ENCODE data around the gene RASGRF1.
A peak's percentile ranks its signal among the peaks of the same experiment; 100 is the strongest.

The RASGRF1 gene

DNA sequence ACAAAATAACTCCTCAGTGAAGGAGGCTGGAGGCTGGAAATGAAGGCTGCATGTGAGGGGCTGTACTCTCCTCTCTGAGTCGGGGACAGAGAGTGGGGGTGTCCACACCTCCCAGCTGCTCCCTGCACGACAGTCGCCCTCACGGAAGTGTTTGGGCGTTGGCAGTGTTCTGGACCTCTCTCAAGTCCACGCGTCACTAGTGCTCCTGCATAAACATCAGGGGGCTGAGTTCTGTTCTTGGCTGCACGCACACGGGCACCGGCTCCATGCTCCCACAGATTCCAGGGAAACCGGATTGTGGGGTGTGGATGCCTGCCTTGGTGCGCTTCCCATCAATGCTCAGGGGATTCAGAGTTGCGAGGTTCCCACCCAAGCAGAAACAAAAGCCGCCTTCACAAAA is 7.4 kb downstream of the RASGRF1 start:
- no peak for DNase-seq (ENCODE audit: low read depth in 1 of 2, low spot score in 1 of 2)
- TF ChIP-seq, protein P1, sequence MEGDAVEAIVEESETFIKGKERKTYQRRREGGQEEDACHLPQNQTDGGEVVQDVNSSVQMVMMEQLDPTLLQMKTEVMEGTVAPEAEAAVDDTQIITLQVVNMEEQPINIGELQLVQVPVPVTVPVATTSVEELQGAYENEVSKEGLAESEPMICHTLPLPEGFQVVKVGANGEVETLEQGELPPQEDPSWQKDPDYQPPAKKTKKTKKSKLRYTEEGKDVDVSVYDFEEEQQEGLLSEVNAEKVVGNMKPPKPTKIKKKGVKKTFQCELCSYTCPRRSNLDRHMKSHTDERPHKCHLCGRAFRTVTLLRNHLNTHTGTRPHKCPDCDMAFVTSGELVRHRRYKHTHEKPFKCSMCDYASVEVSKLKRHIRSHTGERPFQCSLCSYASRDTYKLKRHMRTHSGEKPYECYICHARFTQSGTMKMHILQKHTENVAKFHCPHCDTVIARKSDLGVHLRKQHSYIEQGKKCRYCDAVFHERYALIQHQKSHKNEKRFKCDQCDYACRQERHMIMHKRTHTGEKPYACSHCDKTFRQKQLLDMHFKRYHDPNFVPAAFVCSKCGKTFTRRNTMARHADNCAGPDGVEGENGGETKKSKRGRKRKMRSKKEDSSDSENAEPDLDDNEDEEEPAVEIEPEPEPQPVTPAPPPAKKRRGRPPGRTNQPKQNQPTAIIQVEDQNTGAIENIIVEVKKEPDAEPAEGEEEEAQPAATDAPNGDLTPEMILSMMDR (IDR thresholded peaks at IDR 0.05; ENCODE audit: insufficient read depth, low read length), result no peak
- no peak for TF ChIP-seq SPI1 (IDR thresholded peaks at IDR 0.05; ENCODE audit: borderline replicate concordance, low read depth)
- TF ChIP-seq, protein P2, sequence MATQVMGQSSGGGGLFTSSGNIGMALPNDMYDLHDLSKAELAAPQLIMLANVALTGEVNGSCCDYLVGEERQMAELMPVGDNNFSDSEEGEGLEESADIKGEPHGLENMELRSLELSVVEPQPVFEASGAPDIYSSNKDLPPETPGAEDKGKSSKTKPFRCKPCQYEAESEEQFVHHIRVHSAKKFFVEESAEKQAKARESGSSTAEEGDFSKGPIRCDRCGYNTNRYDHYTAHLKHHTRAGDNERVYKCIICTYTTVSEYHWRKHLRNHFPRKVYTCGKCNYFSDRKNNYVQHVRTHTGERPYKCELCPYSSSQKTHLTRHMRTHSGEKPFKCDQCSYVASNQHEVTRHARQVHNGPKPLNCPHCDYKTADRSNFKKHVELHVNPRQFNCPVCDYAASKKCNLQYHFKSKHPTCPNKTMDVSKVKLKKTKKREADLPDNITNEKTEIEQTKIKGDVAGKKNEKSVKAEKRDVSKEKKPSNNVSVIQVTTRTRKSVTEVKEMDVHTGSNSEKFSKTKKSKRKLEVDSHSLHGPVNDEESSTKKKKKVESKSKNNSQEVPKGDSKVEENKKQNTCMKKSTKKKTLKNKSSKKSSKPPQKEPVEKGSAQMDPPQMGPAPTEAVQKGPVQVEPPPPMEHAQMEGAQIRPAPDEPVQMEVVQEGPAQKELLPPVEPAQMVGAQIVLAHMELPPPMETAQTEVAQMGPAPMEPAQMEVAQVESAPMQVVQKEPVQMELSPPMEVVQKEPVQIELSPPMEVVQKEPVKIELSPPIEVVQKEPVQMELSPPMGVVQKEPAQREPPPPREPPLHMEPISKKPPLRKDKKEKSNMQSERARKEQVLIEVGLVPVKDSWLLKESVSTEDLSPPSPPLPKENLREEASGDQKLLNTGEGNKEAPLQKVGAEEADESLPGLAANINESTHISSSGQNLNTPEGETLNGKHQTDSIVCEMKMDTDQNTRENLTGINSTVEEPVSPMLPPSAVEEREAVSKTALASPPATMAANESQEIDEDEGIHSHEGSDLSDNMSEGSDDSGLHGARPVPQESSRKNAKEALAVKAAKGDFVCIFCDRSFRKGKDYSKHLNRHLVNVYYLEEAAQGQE (IDR thresholded peaks at IDR 0.05; ENCODE audit: insufficient replicate concordance, low read depth), result no peak
- TF ChIP-seq GABPA (IDR thresholded peaks at IDR 0.05; ENCODE audit: low read depth), result no peak
- TF ChIP-seq POLR2AphosphoS5 (IDR thresholded peaks at IDR 0.05; ENCODE audit: low read depth), result no peak
- H3K27ac ChIP-seq (replicated peaks), result no peak overlapping the region
- peaks cover 7% of the 10 kb centered on the region for H3K27me3 ChIP-seq (ENCODE audit: insufficient read depth, poor library complexity, severe bottlenecking)
- no peak overlapping the region for H3K4me3 ChIP-seq (replicated peaks; ENCODE audit: insufficient read depth, low read length)

DNA sequence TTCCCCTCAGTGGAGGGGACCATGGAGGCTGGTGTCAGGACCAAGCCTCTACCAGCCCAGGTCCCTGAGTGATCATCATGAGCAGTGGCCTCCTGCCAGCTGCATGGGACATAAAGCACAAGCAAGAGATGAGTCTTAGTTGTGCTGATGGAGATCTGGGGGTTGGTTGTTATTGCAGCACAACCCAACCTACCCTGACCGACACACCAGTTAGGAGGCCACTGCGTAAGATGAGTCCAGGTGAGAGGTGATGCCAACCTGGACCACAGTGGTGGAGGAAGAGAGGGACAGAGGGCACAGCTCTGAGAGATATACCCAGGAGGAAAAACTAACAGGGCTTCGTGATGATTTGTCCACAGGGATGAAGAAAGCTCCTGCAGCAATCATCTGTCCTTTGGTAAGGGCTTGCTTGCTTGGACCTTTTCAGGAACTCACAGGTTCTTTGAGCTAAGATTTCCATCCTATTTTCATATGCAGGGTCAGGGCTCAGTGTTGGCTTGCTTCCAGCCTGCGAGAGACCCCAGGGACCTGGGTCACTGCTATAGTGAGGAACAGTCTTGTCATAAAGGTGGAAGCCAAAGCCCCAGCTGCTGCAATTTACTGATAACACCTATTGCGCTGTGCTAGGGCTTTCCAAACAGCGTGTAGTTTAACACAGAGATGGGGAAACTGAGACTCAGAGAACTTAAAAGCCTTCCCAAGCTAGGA is 8.1 kb downstream of the RASGRF1 start:
- Histone ChIP-seq H3K27ac (replicated peaks) (no peak overlapping the region), H3K27me3 (ENCODE audit: insufficient read depth, poor library complexity, severe bottlenecking) (peaks cover 6% of the 10 kb centered on the region), H3K4me3 (replicated peaks; ENCODE audit: insufficient read depth, low read length) (no peak overlapping the region)
- DNase-seq (ENCODE audit: low read depth in 1 of 2, low spot score in 1 of 2), result no peak
- TF ChIP-seq, protein P2 (IDR thresholded peaks at IDR 0.05; ENCODE audit: insufficient replicate concordance, low read depth), result no peak
- TF ChIP-seq SPI1 (IDR thresholded peaks at IDR 0.05; ENCODE audit: borderline replicate concordance, low read depth) (no peak), POLR2AphosphoS5 (IDR thresholded peaks at IDR 0.05; ENCODE audit: low read depth) (no peak)
- TF ChIP-seq, protein P1 (IDR thresholded peaks at IDR 0.05; ENCODE audit: insufficient read depth, low read length), result no peak

DNA sequence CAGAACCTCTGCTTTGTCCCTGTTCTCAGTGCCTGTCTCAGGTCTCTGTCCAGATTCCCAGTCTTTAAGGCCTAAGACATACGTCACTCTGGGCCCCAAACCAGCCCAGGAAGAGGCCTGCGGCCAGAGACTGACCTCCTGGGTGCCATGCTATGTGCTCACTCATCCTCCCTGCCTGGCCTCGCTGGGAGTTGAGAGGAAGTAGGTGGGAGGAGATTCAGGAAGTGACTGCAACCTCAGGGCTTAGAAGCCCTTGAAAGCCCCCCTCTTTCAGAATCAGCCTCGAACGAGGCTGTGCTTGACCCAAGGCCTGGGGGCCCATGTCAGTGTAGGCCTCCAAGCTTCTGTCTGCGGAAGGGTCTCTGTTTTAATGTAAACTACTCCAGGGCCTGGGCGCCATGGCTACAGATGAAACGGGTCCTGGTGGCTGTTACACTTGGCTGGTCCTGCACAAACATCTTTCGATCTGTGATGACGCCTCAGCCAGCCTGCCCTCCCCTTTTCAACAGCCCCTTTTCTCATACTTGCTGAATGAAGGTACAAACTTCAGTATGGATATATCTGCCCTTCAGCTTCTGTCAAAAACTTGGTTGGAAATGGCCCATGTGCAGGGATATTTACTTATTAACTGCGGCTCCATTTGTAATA is 11.7 kb downstream of the RASGRF1 start:
- Histone ChIP-seq H3K27me3 (ENCODE audit: insufficient read depth, poor library complexity, severe bottlenecking) (no peaks in the 10 kb centered on the region), H3K4me3 (replicated peaks; ENCODE audit: insufficient read depth, low read length) (no peak overlapping the region), H3K27ac (replicated peaks) (no peak overlapping the region)
- DNase-seq (ENCODE audit: low read depth in 1 of 2, low spot score in 1 of 2), result no peak
- peak; percentile 36; the same call in 1 of the 2 replicates for TF ChIP-seq SPI1 (IDR thresholded peaks at IDR 0.05; ENCODE audit: borderline replicate concordance, low read depth)
- TF ChIP-seq, protein P1 (IDR thresholded peaks at IDR 0.05; ENCODE audit: insufficient read depth, low read length), result no peak
